Measurements from ENCODE around the gene TMEM80.

Gene TMEM80

DNA sequence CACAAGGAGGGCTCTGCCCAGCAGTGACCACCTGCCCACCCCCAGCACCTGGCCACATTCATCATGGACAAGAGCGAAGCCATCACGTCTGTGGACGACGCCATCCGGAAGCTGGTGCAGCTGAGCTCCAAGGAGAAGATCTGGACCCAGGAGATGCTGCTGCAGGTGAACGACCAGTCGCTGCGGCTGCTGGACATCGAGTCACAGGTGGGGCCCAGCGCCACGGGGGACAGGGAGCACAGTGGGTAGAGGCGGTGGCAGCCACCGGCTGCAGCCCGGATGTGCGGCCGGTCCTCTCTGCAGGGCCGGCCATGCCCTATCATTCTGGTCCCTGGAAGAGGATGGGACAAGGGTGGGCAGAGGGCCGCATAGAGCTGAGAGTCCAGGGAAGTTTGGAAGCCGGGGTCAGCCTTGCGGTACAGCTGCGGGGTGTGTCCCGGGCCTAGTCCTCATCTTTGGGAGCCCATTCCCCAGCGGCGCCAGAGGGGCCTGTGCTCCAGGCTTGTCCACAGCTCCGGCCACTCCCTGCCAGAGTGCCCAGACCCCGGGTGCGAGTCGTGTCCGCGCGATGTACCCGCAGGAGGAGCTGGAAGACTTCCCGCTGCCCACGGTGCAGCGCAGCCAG, 24.5 kb downstream of the TMEM80 start:
- TF ChIP-seq CTCF (IDR thresholded peaks at IDR 0.05; ENCODE audit: low read length) (no peak), EZH2 (IDR thresholded peaks at IDR 0.05; ENCODE audit: borderline replicate concordance, low read length) (no peak)
- Histone ChIP-seq H3K27me3 (ENCODE audit: insufficient read depth, low read length) (peaks cover 5% of the 10 kb centered on the region; the same call in 1 of the 2 replicates), H3F3A (ENCODE audit: insufficient read depth, low read length) (0 out of 2 replicates have a peak, but pooled peaks cover 5% of the 10 kb centered on the region), H3K27ac (ENCODE audit: low read depth, low read length, poor library complexity, severe bottlenecking) (no peak overlapping the region), H4K20me1 (ENCODE audit: insufficient read depth, low read length) (no peaks in the 10 kb centered on the region), H3K79me2 (ENCODE audit: insufficient read depth, low read length) (no peaks in the 10 kb centered on the region), H2AFZ (ENCODE audit: low read length) (no peak overlapping the region), H3K9me3 (ENCODE audit: low read length) (peaks cover 3% of the 10 kb centered on the region), H3K4me2 (ENCODE audit: low read length) (peak overlapping the region; percentile 65), H3K36me3 (ENCODE audit: insufficient read depth, low read length) (no peaks in the 10 kb centered on the region; the same call in 1 of the 2 replicates), H3K4me3 (ENCODE audit: low read depth, low read length, poor library complexity, severe bottlenecking) (peak overlapping the region; percentile 52), H3K9me2 (ENCODE audit: low read depth, low read length) (no peaks in the 10 kb centered on the region), H3K9ac (ENCODE audit: low read length) (no peak overlapping the region), H3K4me1 (ENCODE audit: insufficient read depth, low read length, severe bottlenecking) (peaks cover 31% of the 10 kb centered on the region)

- no peak overlapping the region for H2AFZ ChIP-seq (ENCODE audit: low read length)
- peak overlapping the region; percentile 65 for H3K4me2 ChIP-seq (ENCODE audit: low read length)
- no peaks in the 10 kb centered on the region for H3K9me3 ChIP-seq (ENCODE audit: low read length)
- no peaks in the 10 kb centered on the region for H3K36me3 ChIP-seq (ENCODE audit: insufficient read depth, low read length)
- peaks cover 37% of the 10 kb centered on the region for H3K4me1 ChIP-seq (ENCODE audit: insufficient read depth, low read length, severe bottlenecking)
- no peak overlapping the region for H3K9ac ChIP-seq (ENCODE audit: low read length)
- no peaks in the 10 kb centered on the region for H3K9me2 ChIP-seq (ENCODE audit: low read depth, low read length)
- H3K27me3 ChIP-seq (ENCODE audit: insufficient read depth, low read length) = peaks cover 4% of the 10 kb centered on the region; the same call in 1 of the 2 replicates
- H3K79me2 ChIP-seq (ENCODE audit: insufficient read depth, low read length) = no peaks in the 10 kb centered on the region
- no peaks in the 10 kb centered on the region for H4K20me1 ChIP-seq (ENCODE audit: insufficient read depth, low read length)
- peak overlapping the region; percentile 52 for H3K4me3 ChIP-seq (ENCODE audit: low read depth, low read length, poor library complexity, severe bottlenecking)
- H3K27ac ChIP-seq (ENCODE audit: low read depth, low read length, poor library complexity, severe bottlenecking) = no peak overlapping the region
- TF ChIP-seq CTCF (IDR thresholded peaks at IDR 0.05; ENCODE audit: low read length) (no peak), EZH2 (IDR thresholded peaks at IDR 0.05; ENCODE audit: borderline replicate concordance, low read length) (no peak)
- H3F3A ChIP-seq (ENCODE audit: insufficient read depth, low read length) = 0 out of 2 replicates have a peak, but pooled peaks cover 5% of the 10 kb centered on the region
Observed at GRCh38 chr11:720642-721246, 25.1 kb downstream of the TMEM80 start.

DNA sequence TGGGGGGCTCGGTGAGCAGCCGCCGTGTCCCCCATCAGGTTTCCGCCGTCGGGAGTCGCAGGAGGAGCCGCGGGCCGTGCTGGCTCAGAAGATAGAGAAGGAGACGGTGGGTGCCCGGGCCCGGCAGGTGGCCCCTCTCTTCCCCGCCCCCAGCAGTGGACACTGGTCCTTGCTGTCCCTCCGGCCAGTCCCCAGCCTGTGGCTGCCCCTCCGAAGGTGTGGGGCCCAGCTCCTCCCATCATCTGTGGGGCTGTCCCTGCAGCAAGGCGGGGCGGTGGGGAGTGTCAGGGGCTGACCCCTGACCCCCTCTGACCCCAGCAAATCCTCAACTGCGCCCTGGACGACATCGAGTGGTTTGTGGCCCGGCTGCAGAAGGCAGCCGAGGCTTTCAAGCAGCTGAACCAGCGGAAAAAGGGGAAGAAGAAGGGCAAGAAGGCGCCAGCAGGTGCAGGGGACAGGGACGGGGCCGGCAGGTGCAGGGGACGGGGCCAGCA, 25.7 kb downstream of the TMEM80 start:
- Histone ChIP-seq H4K20me1 (ENCODE audit: insufficient read depth, low read length) (no peaks in the 10 kb centered on the region), H3K9me3 (ENCODE audit: low read length) (no peaks in the 10 kb centered on the region), H3K9me2 (ENCODE audit: low read depth, low read length) (no peaks in the 10 kb centered on the region), H3K79me2 (ENCODE audit: insufficient read depth, low read length) (no peaks in the 10 kb centered on the region), H3K9ac (ENCODE audit: low read length) (no peak overlapping the region), H3K4me1 (ENCODE audit: insufficient read depth, low read length, severe bottlenecking) (peaks cover 43% of the 10 kb centered on the region), H2AFZ (ENCODE audit: low read length) (no peak overlapping the region), H3K4me3 (ENCODE audit: low read depth, low read length, poor library complexity, severe bottlenecking) (peak overlapping the region; percentile 52), H3F3A (ENCODE audit: insufficient read depth, low read length) (0 out of 2 replicates have a peak, but pooled peaks cover 5% of the 10 kb centered on the region), H3K4me2 (ENCODE audit: low read length) (peak overlapping the region; percentile 65), H3K36me3 (ENCODE audit: insufficient read depth, low read length) (no peaks in the 10 kb centered on the region), H3K27ac (ENCODE audit: low read depth, low read length, poor library complexity, severe bottlenecking) (no peak overlapping the region), H3K27me3 (ENCODE audit: insufficient read depth, low read length) (peaks cover 4% of the 10 kb centered on the region; the same call in 1 of the 2 replicates)
- TF ChIP-seq EZH2 (IDR thresholded peaks at IDR 0.05; ENCODE audit: borderline replicate concordance, low read length) (no peak), CTCF (IDR thresholded peaks at IDR 0.05; ENCODE audit: low read length) (no peak)
